ENCODE results near the gene ZNF219. TPM values are rescaled to one million over a fixed set of nuclear protein-coding genes. Genes with fewer than 3 reads are reported as not detected.

Gene ZNF219
- total and polyA plus RNA-seq, 2 of the 13 experiments (the other 11 are each of a cell fraction or from before 2014, with no cell fraction given), result 34.5 to 36.6 TPM

- in situ Hi-C loops (cut with HindIII; ENCODE audit: extremely low pct_ligation_motif_present, low pct_unique_long_range_greater_than_20kb), result no loop called here
- H3K27me3 ChIP-seq (ENCODE audit: control insufficient read depth in 1 of 2, insufficient read depth in 2 of 2, low read length in 2 of 2), result no peaks in the 10 kb centered on the region
- H3K79me2 ChIP-seq (ENCODE audit: insufficient read depth, low read length), result no peaks in the 10 kb centered on the region
- peaks cover 83% of the 10 kb centered on the region for H3K4me1 ChIP-seq (ENCODE audit: insufficient read depth, low read length)
- no peak overlapping the region for H3K9ac ChIP-seq (ENCODE audit: insufficient read depth, low read depth, low read length)
- ATAC-seq, result no peak
- no peak overlapping the region for H3K4me3 ChIP-seq (replicated peaks in 1 of 3; ENCODE audit: insufficient read depth in 1 of 3, low read depth in 2 of 3, low read length in 3 of 3)
- FAIRE-seq, result no peak
- no peaks in the 10 kb centered on the region for H3K9me3 ChIP-seq (ENCODE audit: low read length)
- TF ChIP-seq ZFP91 (CRISPR knock-in tag; IDR thresholded peaks at IDR 0.05; ENCODE audit: borderline replicate concordance) (no peak), ZNF761 (CRISPR knock-in tag; conservative IDR thresholded peaks at IDR 0.05) (0 out of 2 replicates have a peak, but pooled peaks have one; percentile 31), SMC3 (IDR thresholded peaks at IDR 0.05; ENCODE audit: low read length) (no peak), ZNF644 (CRISPR knock-in tag; IDR thresholded peaks at IDR 0.05; ENCODE audit: low read depth) (no peak), KDM6A (CRISPR knock-in tag; IDR thresholded peaks at IDR 0.05; ENCODE audit: low read depth) (no peak)
- H2AFZ ChIP-seq (ENCODE audit: low read length), result no peak overlapping the region
- no peaks in the 10 kb centered on the region for H4K20me1 ChIP-seq (ENCODE audit: insufficient read depth, low read length)
- BruUV-seq (replicated peaks), result no TSS peak
- H3K36me3 ChIP-seq (replicated peaks in 1 of 2; ENCODE audit: control insufficient read depth in 1 of 2, insufficient read depth in 2 of 2, low read length in 2 of 2), result no peaks in the 10 kb centered on the region
- CTCF ChIA-PET (ENCODE audit: low intra/inter-chr PET ratio, low total read pairs), result no interaction called here
- no peak overlapping the region for H3K4me2 ChIP-seq (ENCODE audit: low read depth, low read length)
- WGBS (ENCODE audit: low lambda C conversion rate), result 64% methylated on average over 3 of the region's 3 CpGs
- DNase-seq (ENCODE audit: low spot score), result no peak
- H3K27ac ChIP-seq (ENCODE audit: extremely low read length, insufficient read depth, low read length), result peak overlapping the region; percentile 33
- POLR2A ChIA-PET, result interaction anchor here (1.2 to 4.9 kb wide), 7 partner anchors 10 to 35 kb away, joined by 3 to 26 read pairs (median 9); partner anchors contain the start of gene ARHGEF40
- intact Hi-C loops (cut with micrococcal nuclease; ENCODE audit: unreplicated experiment), result no loop called here
Observed at GRCh38 chr14:21049271-21049673, 49.2 kb downstream of the ZNF219 start.

GRCh38 chr14:21048638-21049037 lies 49.8 kb downstream of the ZNF219 start:
- FAIRE-seq, result peak; percentile 64
- DNase-seq (ENCODE audit: low spot score), result peak; percentile 78
- in situ Hi-C loops (cut with HindIII; ENCODE audit: extremely low pct_ligation_motif_present, low pct_unique_long_range_greater_than_20kb), result no loop called here
- Histone ChIP-seq H3K4me1 (ENCODE audit: insufficient read depth, low read length) (peaks cover 83% of the 10 kb centered on the region), H2AFZ (ENCODE audit: low read length) (no peak overlapping the region), H3K79me2 (ENCODE audit: insufficient read depth, low read length) (no peaks in the 10 kb centered on the region), H3K4me2 (ENCODE audit: low read depth, low read length) (peak overlapping the region; percentile 41), H3K9me3 (ENCODE audit: low read length) (no peaks in the 10 kb centered on the region), H4K20me1 (ENCODE audit: insufficient read depth, low read length) (no peaks in the 10 kb centered on the region), H3K27me3 (ENCODE audit: control insufficient read depth in 1 of 2, insufficient read depth in 2 of 2, low read length in 2 of 2) (no peaks in the 10 kb centered on the region), H3K9ac (ENCODE audit: insufficient read depth, low read depth, low read length) (no peak overlapping the region), H3K36me3 (replicated peaks in 1 of 2; ENCODE audit: control insufficient read depth in 1 of 2, insufficient read depth in 2 of 2, low read length in 2 of 2) (no peaks in the 10 kb centered on the region), H3K27ac (ENCODE audit: extremely low read length, insufficient read depth, low read length) (peak overlapping the region; percentile 33), H3K4me3 (replicated peaks in 1 of 3; ENCODE audit: insufficient read depth in 1 of 3, low read depth in 2 of 3, low read length in 3 of 3) (no peak overlapping the region)
- ChIA-PET CTCF (ENCODE audit: low intra/inter-chr PET ratio, low total read pairs) (no interaction called here), POLR2A (interaction anchor here (0.9 to 4.9 kb wide), 12 partner anchors 9 to 367 kb away, joined by 3 to 26 read pairs (median 6); partner anchors contain the start of genes ARHGEF40 and NDRG2)
- no TSS peak for BruUV-seq (replicated peaks)
- intact Hi-C loops (cut with micrococcal nuclease; ENCODE audit: unreplicated experiment), result no loop called here
- 22% methylated on average over 2 of the region's 2 CpGs for WGBS (ENCODE audit: low lambda C conversion rate)
- no peak for ATAC-seq
- no peak for TF ChIP-seq ZIK1 (CRISPR knock-in tag; IDR thresholded peaks at IDR 0.05; ENCODE audit: borderline replicate concordance, low read depth)
- no peak for TF ChIP-seq SP2 (CRISPR knock-in tag; IDR thresholded peaks at IDR 0.05)
- TF ChIP-seq ZBTB20 (CRISPR knock-in tag; IDR thresholded peaks at IDR 0.05; ENCODE audit: borderline replicate concordance, low read depth), result 0 out of 2 replicates have a peak, but pooled peaks have one; percentile 34
- TF ChIP-seq ZNF331 (CRISPR knock-in tag; IDR thresholded peaks at IDR 0.05), result 0 out of 2 replicates have a peak, but pooled peaks have one; percentile 15
- TF ChIP-seq RXRA (CRISPR knock-in tag; IDR thresholded peaks at IDR 0.05), result peak; percentile 44; the same call in 1 of the 2 replicates
- peak; percentile 56 for TF ChIP-seq PAXIP1 (CRISPR knock-in tag; conservative IDR thresholded peaks at IDR 0.05)
- no peak for TF ChIP-seq ZNF256 (CRISPR knock-in tag; conservative IDR thresholded peaks at IDR 0.05)
- TF ChIP-seq GATAD1 (CRISPR knock-in tag; IDR thresholded peaks at IDR 0.05), result no peak
- 0 out of 2 replicates have a peak, but pooled peaks have one; percentile 20 for TF ChIP-seq ZFX (CRISPR knock-in tag; IDR thresholded peaks at IDR 0.05; ENCODE audit: low read depth)

All from HepG2 (cell line).